ENCODE results near the gene SLC23A3.

DNA sequence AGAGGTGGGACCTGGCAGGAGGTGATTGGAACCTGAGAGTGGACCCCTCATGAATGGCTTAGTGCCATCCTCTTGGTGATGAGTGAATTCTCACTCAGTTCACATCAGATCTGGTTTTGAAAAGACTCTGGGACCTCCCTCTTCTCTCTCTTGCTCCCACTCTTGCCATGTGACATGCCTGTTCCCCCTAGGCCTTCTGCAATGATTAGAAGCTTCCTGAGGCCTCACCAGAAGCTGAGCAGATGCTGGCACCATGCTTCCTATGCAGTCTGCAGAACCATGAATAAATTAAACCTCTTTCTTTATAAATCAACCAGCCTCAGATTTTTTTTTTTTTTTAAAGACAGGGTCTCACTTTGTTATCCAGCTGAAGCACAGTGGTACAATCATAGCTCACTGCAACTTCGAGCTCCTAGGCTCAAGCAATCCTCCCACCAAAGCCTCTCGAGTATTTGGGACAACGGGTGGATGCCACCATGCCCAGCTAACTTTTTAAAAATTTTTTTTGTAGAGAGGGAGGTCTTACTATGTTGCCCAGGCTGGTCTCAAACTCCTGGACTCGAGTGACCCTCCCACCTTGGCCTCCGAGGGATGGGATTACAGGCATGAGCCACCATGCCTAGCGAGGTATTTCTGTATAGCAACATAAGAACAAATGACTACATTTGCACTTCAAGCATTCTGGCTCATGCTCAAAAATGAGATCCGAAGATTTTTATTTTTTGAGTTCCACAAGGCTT is 34.8 kb upstream of the SLC23A3 start:
- TF ChIP-seq, protein P1, sequence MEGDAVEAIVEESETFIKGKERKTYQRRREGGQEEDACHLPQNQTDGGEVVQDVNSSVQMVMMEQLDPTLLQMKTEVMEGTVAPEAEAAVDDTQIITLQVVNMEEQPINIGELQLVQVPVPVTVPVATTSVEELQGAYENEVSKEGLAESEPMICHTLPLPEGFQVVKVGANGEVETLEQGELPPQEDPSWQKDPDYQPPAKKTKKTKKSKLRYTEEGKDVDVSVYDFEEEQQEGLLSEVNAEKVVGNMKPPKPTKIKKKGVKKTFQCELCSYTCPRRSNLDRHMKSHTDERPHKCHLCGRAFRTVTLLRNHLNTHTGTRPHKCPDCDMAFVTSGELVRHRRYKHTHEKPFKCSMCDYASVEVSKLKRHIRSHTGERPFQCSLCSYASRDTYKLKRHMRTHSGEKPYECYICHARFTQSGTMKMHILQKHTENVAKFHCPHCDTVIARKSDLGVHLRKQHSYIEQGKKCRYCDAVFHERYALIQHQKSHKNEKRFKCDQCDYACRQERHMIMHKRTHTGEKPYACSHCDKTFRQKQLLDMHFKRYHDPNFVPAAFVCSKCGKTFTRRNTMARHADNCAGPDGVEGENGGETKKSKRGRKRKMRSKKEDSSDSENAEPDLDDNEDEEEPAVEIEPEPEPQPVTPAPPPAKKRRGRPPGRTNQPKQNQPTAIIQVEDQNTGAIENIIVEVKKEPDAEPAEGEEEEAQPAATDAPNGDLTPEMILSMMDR (IDR thresholded peaks at IDR 0.05) = no peak
- no peak for TF ChIP-seq POLR2A (IDR thresholded peaks at IDR 0.05)
- TF ChIP-seq POLR2AphosphoS5 (IDR thresholded peaks at IDR 0.05; ENCODE audit: insufficient read depth in 1 of 2, low read depth in 1 of 2) = no peak
